NCI-H446 (cell line): ENCODE results near the gene ZNF76.
A peak's percentile ranks its signal among the peaks of the same experiment; 100 is the strongest.

Experiments used
- DNase-seq, 2 experiments: peaks; one replicate each; lab custom pipeline; 2025; lab: John Stamatoyannopoulos, UW

ZNF76 gene

GRCh38 chr6:35330541-35331119 lies 71.1 kb downstream of the ZNF76 start:
- DNase-seq, result no peak

- DNase-seq, result peak; percentile 17 to 65
These were observed 72.7 kb downstream of the ZNF76 start for GRCh38 chr6:35332074-35332887.

- DNase-seq, result no peak
These were observed 82.0 kb downstream of the ZNF76 start for GRCh38 chr6:35341557-35341956.

GRCh38 chr6:35342258-35343091 lies 82.9 kb downstream of the ZNF76 start, which contains the start of gene PPARD:
TSS of gene PPARD (plus strand) at chr6:35342558. CDS start at chr6:35411088, 68,530 bp downstream.
- peak; percentile 89 to 97 for DNase-seq

GRCh38 chr6:35343092-35343834 lies 83.7 kb downstream of the ZNF76 start:
- DNase-seq, result no peak

GRCh38 chr6:35343835-35344550 lies 84.5 kb downstream of the ZNF76 start:
- DNase-seq, result no peak
